IMR-90 (cell line): ENCODE measurements around the gene HOXC10. TPM values are rescaled to one million over a fixed set of nuclear protein-coding genes. Genes with fewer than 3 reads are reported as not detected.

Experiments used
- ATAC-seq: fragments of 200-7000 bp; cut with Tn5 transposase; 2 replicates; pipeline ENCODE4 v1.9.1; 2020; ENCODE audit warnings: low read depth, mild to moderate bottlenecking, moderate library complexity
- BruUV-seq: library from RNA; stranded (reverse); fragments of 400-500 nt; replicated peaks from 2 replicates; lab custom pipeline; 2021; lab: Mats Ljungman, UMichigan
- CTCF ChIA-PET: fragments of 300-600 bp; formaldehyde crosslinking; extraction: SDS; loops from one replicate; lab custom pipeline; 2021; ENCODE audit warnings: antibody characterized with exemption; lab: Yijun Ruan, JAX
- POLR2A ChIA-PET: fragments of 300-600 bp; sonication (Branson Sonifier 250); formaldehyde crosslinking; loops from one replicate; lab custom pipeline; 2022; ENCODE audit warnings: antibody characterized with exemption; ENCODE audit not compliant: unreplicated experiment; lab: Charles Lee
- DNase-seq: peaks from one replicate; pipeline ENCODE4 v3.0.0; 2013
- H2AFZ ChIP-seq: replicated peaks from 2 replicates; pipeline ENCODE3; 2013; ENCODE audit warnings: low read length, mild to moderate bottlenecking; ENCODE audit not compliant: poor library complexity
- H2AK5ac ChIP-seq: 2 replicates; pipeline ENCODE4 v1.6.1; 2013; ENCODE audit warnings: low read depth, low read length, inconsistent platforms
- H2AK9ac ChIP-seq: replicated peaks from 2 replicates; pipeline ENCODE3; 2013; ENCODE audit warnings: mild to moderate bottlenecking, low read depth, low read length, moderate library complexity; ENCODE audit not compliant: poor library complexity
- H2BK120ac ChIP-seq: 2 replicates; pipeline ENCODE4 v1.6.1; 2013; ENCODE audit warnings: low read depth, low read length, inconsistent platforms
- H2BK15ac ChIP-seq: 3 replicates; pipeline ENCODE4 v1.6.1; 2013; ENCODE audit warnings: low read depth, low read length, inconsistent platforms
- H2BK20ac ChIP-seq: 2 replicates; pipeline ENCODE4 v1.6.1; 2013; ENCODE audit warnings: low read depth, mild to moderate bottlenecking, inconsistent platforms, low read length, moderate library complexity
- H2BK5ac ChIP-seq: 2 replicates; pipeline ENCODE4 v1.6.1; 2013; ENCODE audit warnings: mild to moderate bottlenecking, low read depth, low read length, inconsistent platforms; ENCODE audit not compliant: poor library complexity, severe bottlenecking
- H3K14ac ChIP-seq: replicated peaks from 2 replicates; pipeline ENCODE4 v1.6.1; 2013; ENCODE audit warnings: low read depth, low read length, inconsistent platforms
- H3K18ac ChIP-seq: 2 replicates; pipeline ENCODE4 v1.6.1; 2013; ENCODE audit warnings: low read depth, low read length, control low read depth
- H3K23ac ChIP-seq: 2 replicates; pipeline ENCODE4 v1.6.1; 2013; ENCODE audit warnings: low read depth, low read length, inconsistent platforms
- H3K27ac ChIP-seq: 2 replicates; pipeline ENCODE4 v1.5.1; 2013; ENCODE audit warnings: mild to moderate bottlenecking, control low read depth, low read length; ENCODE audit not compliant: insufficient read depth
- H3K27me3 ChIP-seq: 2 replicates; pipeline ENCODE4 v1.6.1; 2013; ENCODE audit warnings: low read length; ENCODE audit not compliant: control insufficient read depth, insufficient read depth
- H3K36me3 ChIP-seq: 2 replicates; pipeline ENCODE4 v1.6.1; 2013; ENCODE audit warnings: low read length, mixed read lengths; ENCODE audit not compliant: control insufficient read depth, insufficient read depth
- H3K4ac ChIP-seq: 2 replicates; pipeline ENCODE4 v1.6.1; 2013; ENCODE audit warnings: low read depth, low read length, inconsistent platforms
- H3K4me1 ChIP-seq: 2 replicates; pipeline ENCODE4 v1.6.1; 2013; ENCODE audit warnings: low read length, mixed read lengths; ENCODE audit not compliant: control insufficient read depth, insufficient read depth
- H3K4me2 ChIP-seq: 2 replicates; pipeline ENCODE4 v1.6.1; 2013; ENCODE audit warnings: low read depth, mild to moderate bottlenecking, control low read depth, low read length, moderate library complexity
- H3K4me3 ChIP-seq: 2 replicates; pipeline ENCODE4 v1.5.1; 2013; ENCODE audit warnings: low read depth, mild to moderate bottlenecking, control low read depth, low read length, moderate library complexity; ENCODE audit not compliant: insufficient read depth
- H3K56ac ChIP-seq: 2 replicates; pipeline ENCODE4 v1.6.1; 2013; ENCODE audit warnings: low read length, inconsistent platforms; ENCODE audit not compliant: insufficient read depth; ENCODE audit errors: extremely low read depth
- H3K79me1 ChIP-seq, 2 experiments: 2 replicates each; pipeline ENCODE4 v1.6.1; 2013; ENCODE audit warnings: low read length in 2 of 2, inconsistent platforms in 1 of 2, low read depth in 1 of 2
- H3K9ac ChIP-seq: 2 replicates; pipeline ENCODE4 v1.6.1; 2013; ENCODE audit warnings: low read depth, low read length, control low read depth
- H3K9me1 ChIP-seq: 2 replicates; pipeline ENCODE4 v1.6.1; 2013; ENCODE audit warnings: low read length, inconsistent platforms; ENCODE audit not compliant: insufficient read depth
- H3K9me3 ChIP-seq: 2 replicates; pipeline ENCODE4 v1.6.1; 2013; ENCODE audit warnings: low read length; ENCODE audit not compliant: control insufficient read depth, insufficient read depth
- H4K20me1 ChIP-seq: 2 replicates; pipeline ENCODE4 v1.6.1; 2013; ENCODE audit warnings: low read length, inconsistent platforms; ENCODE audit not compliant: insufficient read depth
- H4K5ac ChIP-seq: 2 replicates; pipeline ENCODE4 v1.6.1; 2013; ENCODE audit warnings: mild to moderate bottlenecking, low read depth, low read length, control low read depth
- H4K8ac ChIP-seq, 2 experiments: 2 replicates each; pipeline ENCODE4 v1.6.1; 2013; ENCODE audit warnings: low read depth in 2 of 2, low read length in 2 of 2, control low read depth in 1 of 2, inconsistent platforms in 1 of 2
- H4K91ac ChIP-seq: 2 replicates; pipeline ENCODE4 v1.6.1; 2013; ENCODE audit warnings: low read depth, low read length, inconsistent platforms; ENCODE audit not compliant: insufficient read depth
- BHLHE40 ChIP-seq: fragments of 150-350 bp; IDR thresholded peaks from 2 replicates; pipeline ENCODE4 v1.6.1; 2016; ENCODE audit warnings: mild to moderate bottlenecking, low read depth, low read length
- POLR2A ChIP-seq: IDR thresholded peaks from 2 replicates; pipeline ENCODE4 v1.6.1; 2012; ENCODE audit warnings: mild to moderate bottlenecking, low read depth, low read length
- RFX5 ChIP-seq: IDR thresholded peaks from 2 replicates; pipeline ENCODE4 v1.8.0; 2012; ENCODE audit warnings: low read depth, mild to moderate bottlenecking, low read length, moderate library complexity
- WGBS, 2 experiments: methylation state at CpG; one replicate each; pipeline versions ENCODE4 v1.1.5 to v1.1.7; 2013; ENCODE audit warnings: missing lambda C conversion rate in 2 of 2; ENCODE audit not compliant: insufficient read length in 1 of 2; ENCODE audit errors: extremely low coverage in 2 of 2; 5-methylcytosine and 5-hydroxymethylcytosine counted together
- dilution Hi-C: fragments of 300-500 bp; cut with HindIII; formaldehyde crosslinking; loops from one replicate; pipeline ENCODE4 v1.14.3; 2018; ENCODE audit warnings: low sequenced_read_pairs; ENCODE audit not compliant: unreplicated experiment
- in situ Hi-C: fragments of 300-500 bp; cut with MboI; formaldehyde crosslinking; loops from 3 replicates; pipeline ENCODE4 v1.14.3; 2019; ENCODE audit warnings: low sequenced_read_pairs, inconsistent platforms, mixed read lengths
- intact Hi-C: fragments of 100-400 bp; cut with micrococcal nuclease; formaldehyde crosslinking; loops from 2 replicates; pipeline ENCODE4 v1.10.0; 2022
- polyA plus RNA-seq, 3 experiments: library from polyadenylated mRNA; depleted of rRNA; stranded (reverse); fragments of >200 nt; gene quantifications; 2 replicates each; pipeline ENCODE4 v1.2.3, GENCODE V29; 2012; ENCODE audit warnings: low replicate concordance in 1 of 3
- total RNA-seq: library from RNA; depleted of rRNA; stranded (reverse); fragments of >200 nt; gene quantifications from 2 replicates; pipeline ENCODE4 v1.2.3, GENCODE V29; 2012

The HOXC10 gene
- total and polyA plus RNA-seq, 2 of the 4 experiments (the other 2 are of a cell fraction) = 0.15 TPM; not detected in 1

- H3K18ac ChIP-seq = no peak overlapping the region
- no peak; the same call in 1 of the 2 replicates for ATAC-seq
- no peak overlapping the region for H4K5ac ChIP-seq
- no peak overlapping the region for H3K4me2 ChIP-seq
- H3K36me3 ChIP-seq = no peaks in the 10 kb centered on the region
- intact Hi-C loops = no loop called here
- no peak for DNase-seq
- no peak overlapping the region for H3K14ac ChIP-seq
- no TSS peak for BruUV-seq
- H2BK5ac ChIP-seq = no peak overlapping the region
- dilution Hi-C loops = no loop called here
- no peak overlapping the region for H3K23ac ChIP-seq
- ChIA-PET CTCF (no interaction called here), POLR2A (no interaction called here)
- no peak overlapping the region for H2BK20ac ChIP-seq
- no peak overlapping the region for H3K56ac ChIP-seq
- TF ChIP-seq POLR2A (no peak), RFX5 (no peak), BHLHE40 (no peak)
- peaks cover 19% of the 10 kb centered on the region for H3K9me3 ChIP-seq
- in situ Hi-C loops = loop anchor here (10.0 kb wide), 2 partner anchors 230 to 380 kb away; no protein-coding TSS in a partner anchor
- no peaks in the 10 kb centered on the region for H3K9me1 ChIP-seq
- no peak overlapping the region for H3K4ac ChIP-seq
- H3K4me3 ChIP-seq = no peak overlapping the region
- H3K9ac ChIP-seq = no peak overlapping the region
- peaks cover 2% of the 10 kb centered on the region; the same call in 1 of the 2 replicates for H3K4me1 ChIP-seq
- no peak overlapping the region for H2AFZ ChIP-seq
- no peak overlapping the region for H4K8ac ChIP-seq
- WGBS, 2 experiments = 8% methylated on average over 25 of the region's 60 CpGs; no CpG with 5 or more reads in 1 of the 2 experiments
- H3K79me1 ChIP-seq = no peaks in the 10 kb centered on the region
- H2BK15ac ChIP-seq = no peak overlapping the region
- no peak overlapping the region for H4K91ac ChIP-seq
- peak overlapping the region; percentile 14 for H2AK9ac ChIP-seq
- H3K27me3 ChIP-seq = peaks cover 98% of the 10 kb centered on the region
- no peak overlapping the region for H2BK120ac ChIP-seq
- no peak overlapping the region for H3K27ac ChIP-seq
- H2AK5ac ChIP-seq = no peak overlapping the region
- no peaks in the 10 kb centered on the region; the same call in 1 of the 2 replicates for H4K20me1 ChIP-seq
Measured at GRCh38 chr12:53994264-53995001, 9.5 kb downstream of the HOXC10 start.
